ENCODE data around the gene SLC10A2.
"Not testable (repeated sequence)": the region's sequence is repeated elsewhere in the genome, so short reads cannot be mapped to it uniquely, and the experiment has no call there.

SLC10A2 gene, protein sequence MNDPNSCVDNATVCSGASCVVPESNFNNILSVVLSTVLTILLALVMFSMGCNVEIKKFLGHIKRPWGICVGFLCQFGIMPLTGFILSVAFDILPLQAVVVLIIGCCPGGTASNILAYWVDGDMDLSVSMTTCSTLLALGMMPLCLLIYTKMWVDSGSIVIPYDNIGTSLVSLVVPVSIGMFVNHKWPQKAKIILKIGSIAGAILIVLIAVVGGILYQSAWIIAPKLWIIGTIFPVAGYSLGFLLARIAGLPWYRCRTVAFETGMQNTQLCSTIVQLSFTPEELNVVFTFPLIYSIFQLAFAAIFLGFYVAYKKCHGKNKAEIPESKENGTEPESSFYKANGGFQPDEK

DNA sequence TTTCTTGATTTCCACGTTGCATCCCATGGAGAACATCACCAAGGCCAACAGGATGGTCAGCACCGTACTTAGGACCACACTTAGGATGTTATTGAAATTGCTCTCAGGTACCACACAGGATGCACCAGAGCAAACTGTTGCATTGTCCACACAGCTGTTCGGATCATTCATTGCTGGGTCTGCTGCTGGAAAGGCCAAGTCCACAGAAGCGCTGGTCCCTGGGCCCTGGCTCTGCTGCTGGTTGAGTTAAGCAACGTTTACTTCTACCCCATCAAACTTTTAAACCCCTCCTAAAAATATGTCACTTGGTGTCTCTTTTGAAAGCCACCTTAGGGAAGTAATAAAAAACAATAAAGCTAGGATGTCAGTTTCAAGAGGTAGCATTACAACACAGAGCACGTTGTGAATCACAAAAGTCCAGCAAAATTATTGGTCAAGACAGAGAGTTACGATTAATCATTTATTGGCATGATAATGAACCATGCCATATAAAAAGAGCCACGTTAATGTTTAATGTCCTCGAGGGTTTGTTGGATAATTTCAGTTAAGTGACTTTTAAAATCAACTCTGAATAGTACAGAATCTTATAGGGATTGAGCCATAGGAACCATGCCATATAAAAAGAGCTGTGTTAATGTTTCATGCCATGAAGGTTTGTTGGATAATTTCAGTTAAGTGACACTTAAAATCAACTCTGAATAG lies at the start of gene SLC10A2:
Gene SLC10A2 (minus strand): TSS at position 339 of the 702 bp plus-strand sequence. CDS start 168 bp downstream, at position 171.
- TF ChIP-seq, protein P1, sequence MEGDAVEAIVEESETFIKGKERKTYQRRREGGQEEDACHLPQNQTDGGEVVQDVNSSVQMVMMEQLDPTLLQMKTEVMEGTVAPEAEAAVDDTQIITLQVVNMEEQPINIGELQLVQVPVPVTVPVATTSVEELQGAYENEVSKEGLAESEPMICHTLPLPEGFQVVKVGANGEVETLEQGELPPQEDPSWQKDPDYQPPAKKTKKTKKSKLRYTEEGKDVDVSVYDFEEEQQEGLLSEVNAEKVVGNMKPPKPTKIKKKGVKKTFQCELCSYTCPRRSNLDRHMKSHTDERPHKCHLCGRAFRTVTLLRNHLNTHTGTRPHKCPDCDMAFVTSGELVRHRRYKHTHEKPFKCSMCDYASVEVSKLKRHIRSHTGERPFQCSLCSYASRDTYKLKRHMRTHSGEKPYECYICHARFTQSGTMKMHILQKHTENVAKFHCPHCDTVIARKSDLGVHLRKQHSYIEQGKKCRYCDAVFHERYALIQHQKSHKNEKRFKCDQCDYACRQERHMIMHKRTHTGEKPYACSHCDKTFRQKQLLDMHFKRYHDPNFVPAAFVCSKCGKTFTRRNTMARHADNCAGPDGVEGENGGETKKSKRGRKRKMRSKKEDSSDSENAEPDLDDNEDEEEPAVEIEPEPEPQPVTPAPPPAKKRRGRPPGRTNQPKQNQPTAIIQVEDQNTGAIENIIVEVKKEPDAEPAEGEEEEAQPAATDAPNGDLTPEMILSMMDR (IDR thresholded peaks at IDR 0.05; ENCODE audit: insufficient read depth, low read length, missing control alignments) = no peak
- H3K4me3 ChIP-seq (ENCODE audit: low read depth, low read length) = no peak within 1 kb of the TSS
- CTCF ChIA-PET = no interaction called here
- POLR2A ChIA-PET = no interaction called here
- no peak for DNase-seq (ENCODE audit: low read depth, low spot score)

DNA sequence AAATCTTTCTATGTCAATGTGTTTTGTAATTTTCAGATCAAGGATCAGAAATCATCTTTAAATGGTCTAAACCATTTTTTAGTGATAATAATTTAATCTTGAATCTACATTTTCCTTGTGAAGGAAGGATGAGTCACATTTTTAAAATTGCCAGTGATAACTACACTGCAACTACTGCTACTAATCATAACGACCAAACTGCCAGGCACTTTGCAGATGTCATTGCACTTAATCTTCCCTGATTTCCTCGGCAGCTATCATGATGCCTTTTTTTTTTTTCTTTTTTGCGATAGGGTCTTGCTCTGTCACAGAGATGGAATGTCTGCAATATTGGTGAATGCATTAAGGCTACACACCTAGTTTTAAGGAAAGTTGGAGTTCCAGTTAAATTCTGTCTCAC lies 41.4 kb upstream of the SLC10A2 start:
- H3K4me3 ChIP-seq (ENCODE audit: low read depth, low read length) = no peak overlapping the region
- POLR2A ChIA-PET = no interaction called here
- DNase-seq (ENCODE audit: low read depth, low spot score) = no peak
- TF ChIP-seq, protein P1 (IDR thresholded peaks at IDR 0.05; ENCODE audit: insufficient read depth, low read length, missing control alignments) = no peak
- CTCF ChIA-PET = no interaction called here

DNA sequence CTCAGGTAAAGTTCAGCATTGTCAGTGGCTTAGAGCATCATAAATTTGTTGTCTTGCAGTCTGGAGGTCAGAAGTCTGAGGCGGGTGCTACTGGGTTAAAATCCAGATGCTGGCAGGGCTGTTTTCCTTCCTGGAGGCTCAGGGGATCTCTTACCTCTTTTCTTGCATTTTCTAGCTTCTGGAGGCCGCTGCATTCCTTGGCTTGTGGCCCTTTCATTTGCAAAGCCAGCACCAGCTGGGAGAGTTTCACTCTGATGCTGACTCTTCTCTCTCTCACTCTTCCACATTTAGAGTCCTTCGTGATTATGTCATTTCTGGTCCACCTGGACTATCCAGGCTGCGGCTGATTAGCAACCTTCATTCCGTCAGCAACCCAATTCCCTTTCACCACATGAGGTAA lies 38.1 kb upstream of the SLC10A2 start:
- ChIA-PET POLR2A (no interaction called here), CTCF (no interaction called here)
- no peak overlapping the region for H3K4me3 ChIP-seq (ENCODE audit: low read depth, low read length)
- no peak for DNase-seq (ENCODE audit: low read depth, low spot score)
- TF ChIP-seq, protein P1 (IDR thresholded peaks at IDR 0.05; ENCODE audit: insufficient read depth, low read length, missing control alignments) = no peak

DNA sequence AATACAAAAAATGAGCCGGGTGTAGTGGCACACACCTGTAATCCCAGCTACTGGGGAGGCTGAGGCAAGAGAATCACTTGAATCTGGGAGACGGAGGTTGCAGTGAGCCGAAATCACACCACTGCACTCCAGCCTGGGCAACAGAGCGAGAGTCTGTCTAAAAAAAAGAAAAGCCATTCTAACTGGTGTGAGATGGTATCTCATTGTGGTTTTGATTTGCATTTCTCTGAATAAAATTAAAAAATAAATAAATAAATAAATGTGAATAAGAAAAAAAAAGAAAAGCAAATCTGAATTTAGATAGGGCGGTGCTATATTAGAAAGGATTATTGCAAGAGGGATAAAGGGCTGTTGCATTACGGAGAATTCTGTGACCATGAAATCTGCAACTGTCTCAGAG lies 37.2 kb upstream of the SLC10A2 start:
- H3K4me3 ChIP-seq (ENCODE audit: low read depth, low read length); CTCF ChIA-PET; DNase-seq (ENCODE audit: low read depth, low spot score); POLR2A ChIA-PET: not testable (repeated sequence)

DNA sequence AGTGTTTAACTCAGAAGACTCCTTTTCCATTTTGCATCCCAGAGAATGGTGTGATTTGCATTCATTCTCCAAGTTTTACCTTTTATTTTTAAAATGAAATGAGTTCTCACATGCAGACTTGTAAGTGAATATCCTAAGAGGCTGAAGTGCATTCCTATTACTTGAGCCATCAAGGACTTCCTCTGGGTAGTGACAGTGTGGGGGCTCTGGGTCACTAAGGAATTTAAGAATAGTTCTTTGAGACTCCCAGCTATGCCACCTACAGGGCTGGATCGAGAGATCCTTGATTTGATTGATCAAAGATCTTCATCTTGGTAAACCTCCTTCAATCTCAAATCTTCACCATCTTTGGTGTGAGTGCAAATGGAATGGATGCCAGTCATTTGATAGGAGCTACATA lies 36.3 kb upstream of the SLC10A2 start:
- no peak overlapping the region for H3K4me3 ChIP-seq (ENCODE audit: low read depth, low read length)
- TF ChIP-seq, protein P1 (IDR thresholded peaks at IDR 0.05; ENCODE audit: insufficient read depth, low read length, missing control alignments) = no peak
- ChIA-PET POLR2A (no interaction called here), CTCF (no interaction called here)
- DNase-seq (ENCODE audit: low read depth, low spot score) = no peak

DNA sequence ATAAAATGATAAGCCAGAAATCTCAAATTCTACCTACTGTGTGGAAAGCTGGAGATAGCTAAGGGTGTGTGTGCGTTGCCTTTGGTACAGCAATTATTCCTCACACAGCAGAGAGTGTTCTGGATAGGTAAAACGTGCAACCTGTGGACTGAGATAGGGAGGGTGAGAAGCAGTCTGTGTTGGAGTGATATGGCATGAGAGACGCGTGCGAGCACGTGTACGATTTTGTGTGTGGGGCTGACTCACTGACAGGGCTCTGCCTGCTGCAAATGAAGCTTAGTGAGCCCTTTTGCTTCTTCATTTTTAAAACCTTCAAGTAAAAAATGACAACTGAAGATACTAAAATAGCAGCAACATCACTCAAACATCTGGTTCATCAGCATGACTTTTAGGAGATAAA lies 35.7 kb upstream of the SLC10A2 start:
- TF ChIP-seq, protein P1 (IDR thresholded peaks at IDR 0.05; ENCODE audit: insufficient read depth, low read length, missing control alignments) = no peak
- CTCF ChIA-PET = no interaction called here
- DNase-seq (ENCODE audit: low read depth, low spot score) = no peak
- POLR2A ChIA-PET = no interaction called here
- no peak overlapping the region for H3K4me3 ChIP-seq (ENCODE audit: low read depth, low read length)
